ENCODE results near the gene PEX6.

GRCh38 chr6:43020847-43021246 lies 41.9 kb upstream of the PEX6 start:
- TF ChIP-seq YY1 (IDR thresholded peaks at IDR 0.05; ENCODE audit: insufficient read depth, insufficient read length) = no peak
- TF ChIP-seq ZNF274 (IDR thresholded peaks at IDR 0.05; ENCODE audit: low read depth, low read length) = no peak
